ENCODE data around the gene TK2. TPM values are rescaled to one million over a fixed set of nuclear protein-coding genes. Genes with fewer than 3 reads are reported as not detected.
A peak's percentile ranks its signal among the peaks of the same experiment; 100 is the strongest.

Gene TK2
- total RNA-seq, 4 donors from 2014 or later, result 15.7 to 20.6 (median 16.6) TPM

DNA sequence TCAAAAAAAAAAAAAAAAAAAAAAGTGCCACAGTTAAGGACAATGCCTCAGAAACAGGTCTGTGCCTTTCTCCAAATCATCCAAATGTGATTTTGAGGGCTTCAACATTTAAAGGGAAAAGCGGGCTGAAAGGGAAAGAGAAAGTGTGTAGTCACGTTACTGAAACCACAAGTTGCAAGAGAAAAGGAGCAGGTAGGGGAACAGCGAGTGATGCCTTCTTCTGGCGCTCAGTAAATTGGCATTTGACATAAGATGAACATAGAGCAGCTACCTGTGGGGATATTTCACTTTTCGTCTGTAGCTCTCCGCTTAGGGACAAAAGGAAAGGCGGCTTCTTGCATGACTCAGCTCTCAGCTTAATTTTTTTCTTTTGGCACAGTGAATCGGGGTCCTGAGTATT is 40.4 kb upstream of the TK2 start:
- intact Hi-C loops (cut with DNase I; ENCODE audit: low total_unique reads), result no loop called here
- no peak for DNase-seq
- no peak overlapping the region for H3K4me3 ChIP-seq
- H3K27ac ChIP-seq, result no peak overlapping the region
- H3K27me3 ChIP-seq, result no peaks in the 10 kb centered on the region
- no peak for TF ChIP-seq POLR2AphosphoS5 (IDR thresholded peaks at IDR 0.05)
- TF ChIP-seq, protein P1, sequence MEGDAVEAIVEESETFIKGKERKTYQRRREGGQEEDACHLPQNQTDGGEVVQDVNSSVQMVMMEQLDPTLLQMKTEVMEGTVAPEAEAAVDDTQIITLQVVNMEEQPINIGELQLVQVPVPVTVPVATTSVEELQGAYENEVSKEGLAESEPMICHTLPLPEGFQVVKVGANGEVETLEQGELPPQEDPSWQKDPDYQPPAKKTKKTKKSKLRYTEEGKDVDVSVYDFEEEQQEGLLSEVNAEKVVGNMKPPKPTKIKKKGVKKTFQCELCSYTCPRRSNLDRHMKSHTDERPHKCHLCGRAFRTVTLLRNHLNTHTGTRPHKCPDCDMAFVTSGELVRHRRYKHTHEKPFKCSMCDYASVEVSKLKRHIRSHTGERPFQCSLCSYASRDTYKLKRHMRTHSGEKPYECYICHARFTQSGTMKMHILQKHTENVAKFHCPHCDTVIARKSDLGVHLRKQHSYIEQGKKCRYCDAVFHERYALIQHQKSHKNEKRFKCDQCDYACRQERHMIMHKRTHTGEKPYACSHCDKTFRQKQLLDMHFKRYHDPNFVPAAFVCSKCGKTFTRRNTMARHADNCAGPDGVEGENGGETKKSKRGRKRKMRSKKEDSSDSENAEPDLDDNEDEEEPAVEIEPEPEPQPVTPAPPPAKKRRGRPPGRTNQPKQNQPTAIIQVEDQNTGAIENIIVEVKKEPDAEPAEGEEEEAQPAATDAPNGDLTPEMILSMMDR (IDR thresholded peaks at IDR 0.05), result no peak
- TF ChIP-seq EP300 (IDR thresholded peaks at IDR 0.05; ENCODE audit: low read depth), result no peak
- no peak for TF ChIP-seq POLR2A (IDR thresholded peaks at IDR 0.05)
- no peaks in the 10 kb centered on the region for H3K4me1 ChIP-seq
- H3K9me3 ChIP-seq, result no peaks in the 10 kb centered on the region
- no peaks in the 10 kb centered on the region for H3K36me3 ChIP-seq
- in situ Hi-C loops (cut with MboI; ENCODE audit: low pct_ligation_motif_present in 1 of 4, low pct_unique_long_range_greater_than_20kb in 1 of 4, low sequenced_read_pairs in 3 of 4), result loop anchor here in 3 of 4 donors (25.0 kb wide), 2 partner anchors 103 to 178 kb away; no protein-coding TSS in a partner anchor
- WGBS, 2 donors (ENCODE audit: low coverage in 1 of 2), result 67 to 90% methylated on average over 7 to 8 of the region's 8 CpGs

DNA sequence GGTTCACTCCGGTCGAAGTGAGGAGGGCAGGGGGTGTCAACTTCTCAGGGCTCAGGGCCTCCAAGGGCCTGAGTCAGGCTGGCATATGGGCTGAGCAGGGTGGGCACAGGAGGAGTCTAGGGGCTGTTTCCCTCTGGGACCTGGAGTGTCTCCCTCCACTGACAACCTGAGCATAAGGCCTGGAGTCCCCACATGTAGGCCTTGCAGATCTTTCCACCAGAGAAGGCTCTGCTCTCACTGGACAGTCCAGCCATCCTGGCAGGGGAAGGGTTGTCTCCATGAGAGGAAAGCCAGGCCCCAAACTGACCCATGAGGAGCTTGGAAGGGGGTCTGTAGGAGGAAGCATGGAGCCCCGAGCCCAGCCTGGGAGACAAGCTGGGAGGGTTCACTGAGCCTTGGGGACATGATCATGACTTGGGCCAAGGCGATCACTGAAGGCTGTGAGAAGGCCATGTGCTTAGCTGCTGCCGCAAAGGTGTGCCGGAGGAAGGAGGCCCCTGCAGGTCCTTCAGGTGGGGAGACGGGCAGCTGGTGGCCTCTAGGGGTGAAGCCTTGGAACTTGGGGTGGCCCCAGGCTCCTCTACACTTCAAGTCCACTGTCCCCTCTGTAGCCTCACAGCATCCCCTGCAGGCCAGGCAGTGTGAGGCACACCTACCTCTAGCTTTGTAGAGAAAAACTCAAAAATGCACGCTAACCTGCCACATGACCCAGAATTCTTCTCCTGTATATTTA is 39.2 kb upstream of the TK2 start:
- WGBS, 2 donors (ENCODE audit: low coverage in 1 of 2), result 90% methylated on average over 8 of the region's 8 CpGs; no CpG with 5 or more reads in 1 of the 2 donors
- DNase-seq, result peak; percentile 56
- Histone ChIP-seq H3K9me3 (no peaks in the 10 kb centered on the region), H3K27ac (no peak overlapping the region), H3K4me1 (no peaks in the 10 kb centered on the region), H3K36me3 (no peaks in the 10 kb centered on the region), H3K27me3 (no peaks in the 10 kb centered on the region), H3K4me3 (no peak overlapping the region)
- TF ChIP-seq POLR2AphosphoS5 (IDR thresholded peaks at IDR 0.05) (no peak), EP300 (IDR thresholded peaks at IDR 0.05; ENCODE audit: low read depth) (no peak), POLR2A (IDR thresholded peaks at IDR 0.05) (no peak)
- TF ChIP-seq, protein P1 (IDR thresholded peaks at IDR 0.05), result peak; percentile 35 to 56 (median 45)
- in situ Hi-C loops (cut with MboI; ENCODE audit: low pct_ligation_motif_present in 1 of 4, low pct_unique_long_range_greater_than_20kb in 1 of 4, low sequenced_read_pairs in 3 of 4) (loop anchor here (10.0 to 25.0 kb wide), 4 partner anchors 102 to 184 kb away; no protein-coding TSS in a partner anchor), intact Hi-C loops (cut with DNase I; ENCODE audit: low total_unique reads) (no loop called here)

DNA sequence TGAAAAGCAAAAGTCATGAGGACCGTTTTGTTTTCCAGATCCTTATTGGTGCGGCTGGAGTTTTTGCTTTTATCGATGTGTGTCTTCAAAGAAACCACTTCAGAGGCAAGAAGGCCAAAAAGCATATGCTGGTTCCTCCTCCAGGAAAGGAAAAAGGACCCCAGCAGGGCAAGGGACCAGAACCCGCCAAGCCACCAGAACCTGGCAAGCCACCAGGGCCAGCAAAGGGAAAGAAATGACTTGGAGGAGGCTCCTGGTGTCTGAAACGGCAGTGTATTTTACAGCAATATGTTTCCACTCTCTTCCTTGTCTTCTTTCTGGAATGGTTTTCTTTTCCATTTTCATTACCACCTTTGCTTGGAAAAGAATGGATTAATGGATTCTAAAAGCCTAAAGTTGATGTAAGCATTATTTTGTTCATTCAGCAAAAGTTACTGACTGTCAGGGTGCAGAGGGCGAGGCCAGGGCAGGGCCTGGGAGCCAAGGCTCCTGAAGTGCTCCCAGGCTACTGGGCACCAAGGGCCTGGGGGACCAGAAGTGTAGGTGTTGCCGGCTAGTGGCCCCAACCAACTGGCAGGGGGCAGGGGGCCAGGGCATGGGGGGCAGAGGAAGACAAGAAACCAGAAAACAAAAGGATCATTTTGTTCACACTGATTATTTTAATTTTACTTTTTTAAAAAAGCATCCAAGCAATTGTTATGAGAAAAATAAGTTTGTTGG is 38.1 kb upstream of the TK2 start:
- H3K4me3 ChIP-seq, result no peak overlapping the region
- no peaks in the 10 kb centered on the region for H3K27me3 ChIP-seq
- 72 to 100% methylated on average over 2 to 7 of the region's 7 CpGs for WGBS, 2 donors (ENCODE audit: low coverage in 1 of 2)
- H3K27ac ChIP-seq, result no peak overlapping the region
- H3K36me3 ChIP-seq, result no peaks in the 10 kb centered on the region
- H3K9me3 ChIP-seq, result no peaks in the 10 kb centered on the region
- intact Hi-C loops (cut with DNase I; ENCODE audit: low total_unique reads), result no loop called here
- H3K4me1 ChIP-seq, result no peaks in the 10 kb centered on the region
- no peak for DNase-seq
- TF ChIP-seq POLR2AphosphoS5 (IDR thresholded peaks at IDR 0.05) (no peak), POLR2A (IDR thresholded peaks at IDR 0.05) (no peak), EP300 (IDR thresholded peaks at IDR 0.05; ENCODE audit: low read depth) (no peak)
- TF ChIP-seq, protein P1 (IDR thresholded peaks at IDR 0.05), result no peak
- in situ Hi-C loops (cut with MboI; ENCODE audit: low pct_ligation_motif_present in 1 of 4, low pct_unique_long_range_greater_than_20kb in 1 of 4, low sequenced_read_pairs in 3 of 4), result loop anchor here (10.0 to 25.0 kb wide), 4 partner anchors 101 to 183 kb away; no protein-coding TSS in a partner anchor

All from transverse colon (tissue), 4 donors.